Spleen (tissue), 7 donors: Measurements from ENCODE around the gene G6PD.

Experiments
- CTCF ChIP-seq, 11 experiments: fragments of 200-600 bp in 7 of 11; fragments of 450-650 bp in 4 of 11; sonication (generic) in 4 of 11; IDR thresholded peaks in 8 of 11; conservative IDR thresholded peaks in 3 of 11; 1 replicate in 7 of 11; 2 replicates in 4 of 11; pipeline versions ENCODE4 v1.4.0 to v1.8.0; 2016 to 2021; ENCODE audit warnings: antibody characterized with exemption in 11 of 11, inconsistent platforms in 4 of 11, mild to moderate bottlenecking in 1 of 11
- POLR2A ChIP-seq, 3 donors: fragments of 450-650 bp; IDR thresholded peaks; one replicate each; pipeline ENCODE4 v1.5.1; 2017; ENCODE audit warnings: antibody characterized with exemption in 3 of 3, mild to moderate bottlenecking in 1 of 3
- POLR2AphosphoS5 ChIP-seq, 3 donors: sonication (generic); formaldehyde crosslinking; IDR thresholded peaks; one replicate each; pipeline ENCODE4 v1.5.1; 2017; ENCODE audit warnings: antibody characterized with exemption in 3 of 3
- donor health status: DM: no; HTN: no; CAD: no; lungs with moderate emphysema.
- donor health status: DM: no; HTN: no; CAD: no.
- donor health status: DM: no; HTN: no; CAD: no.

- TF ChIP-seq CTCF (IDR thresholded peaks at IDR 0.05 in 8 of 11, conservative IDR thresholded peaks at IDR 0.05 in 3 of 11) (no peak), POLR2AphosphoS5 (IDR thresholded peaks at IDR 0.05) (no peak), POLR2A (IDR thresholded peaks at IDR 0.05) (no peak)
Observed at GRCh38 chrX:154531626-154532025, 15.0 kb downstream of the G6PD start.
